A549 (cell line): ENCODE data around the gene TRIM72.

Experiments
- BHLHE40 ChIP-seq: IDR thresholded peaks from 2 replicates; pipeline ENCODE4 v1.6.1; 2012; ENCODE audit warnings: low read depth, low read length, inconsistent platforms
- CHD4 ChIP-seq: fragments of 200-600 bp; sonication (generic); IDR thresholded peaks from 2 replicates; pipeline ENCODE4 v1.6.1; 2016; ENCODE audit warnings: antibody characterized with exemption, mild to moderate bottlenecking, borderline replicate concordance
- ESRRA ChIP-seq: fragments of 150-350 bp; IDR thresholded peaks from 2 replicates; pipeline ENCODE4 v1.6.1; 2014; ENCODE audit warnings: mild to moderate bottlenecking, low read length, borderline replicate concordance
- FOSL2 ChIP-seq, 2 experiments: fragments of 450-650 bp in 1 of 2; fragments of >200 bp in 1 of 2; sonication (Bioruptor Twin) in 1 of 2; formaldehyde crosslinking; IDR thresholded peaks; 2 replicates each; pipeline versions ENCODE4 v1.5.0 to v1.6.1; 2016 to 2020; ENCODE audit warnings: mild to moderate bottlenecking in 1 of 2, moderate library complexity in 1 of 2
- JUN ChIP-seq, 2 experiments: fragments of >200 bp; sonication (Bioruptor Twin); formaldehyde crosslinking; IDR thresholded peaks; 2 replicates in 1 of 2; 3 replicates in 1 of 2; pipeline ENCODE4 v1.6.1; 2016 to 2017
- KDM1A ChIP-seq: fragments of 200-600 bp; sonication (generic); IDR thresholded peaks from 2 replicates; pipeline ENCODE4 v1.6.1; 2016; ENCODE audit warnings: low read depth, mild to moderate bottlenecking
- MYC ChIP-seq: IDR thresholded peaks from 2 replicates; pipeline ENCODE4 v1.6.1; 2012; ENCODE audit warnings: mild to moderate bottlenecking, inconsistent platforms, low read length, improper control_type of control experiment, borderline replicate concordance
- POLR2A ChIP-seq: IDR thresholded peaks from 2 replicates; pipeline ENCODE4 v1.6.1; 2012; ENCODE audit warnings: mild to moderate bottlenecking, low read length
- RAD21 ChIP-seq, 2 experiments: fragments of >200 bp in 1 of 2; sonication (Bioruptor Twin) in 1 of 2; formaldehyde crosslinking in 1 of 2; IDR thresholded peaks in 1 of 2; conservative IDR thresholded peaks in 1 of 2; 2 replicates in 1 of 2; 3 replicates in 1 of 2; pipeline ENCODE4 v1.6.1; 2012 to 2018; ENCODE audit warnings: inconsistent platforms in 1 of 2
- ZNF302 ChIP-seq: fragments of 250-450 bp; sonication (Bioruptor Pico); IDR thresholded peaks from 2 replicates; pipeline ENCODE4 v1.9.0; 2021; ENCODE audit warnings: inconsistent platforms, mild to moderate bottlenecking, moderate library complexity
- TF ChIP-seq, protein P1 (sequence below): fragments of >200 bp; sonication (Bioruptor Twin); formaldehyde crosslinking; IDR thresholded peaks from 3 replicates; pipeline ENCODE4 v1.5.1; 2016
- TF ChIP-seq, protein P2 (sequence below): fragments of 450-650 bp; IDR thresholded peaks from 2 replicates; pipeline ENCODE4 v1.6.1; 2014; ENCODE audit warnings: antibody characterized with exemption
- TF ChIP-seq, protein P3 (sequence below): IDR thresholded peaks from 2 replicates; pipeline ENCODE4 v1.6.1; 2012

DNA sequence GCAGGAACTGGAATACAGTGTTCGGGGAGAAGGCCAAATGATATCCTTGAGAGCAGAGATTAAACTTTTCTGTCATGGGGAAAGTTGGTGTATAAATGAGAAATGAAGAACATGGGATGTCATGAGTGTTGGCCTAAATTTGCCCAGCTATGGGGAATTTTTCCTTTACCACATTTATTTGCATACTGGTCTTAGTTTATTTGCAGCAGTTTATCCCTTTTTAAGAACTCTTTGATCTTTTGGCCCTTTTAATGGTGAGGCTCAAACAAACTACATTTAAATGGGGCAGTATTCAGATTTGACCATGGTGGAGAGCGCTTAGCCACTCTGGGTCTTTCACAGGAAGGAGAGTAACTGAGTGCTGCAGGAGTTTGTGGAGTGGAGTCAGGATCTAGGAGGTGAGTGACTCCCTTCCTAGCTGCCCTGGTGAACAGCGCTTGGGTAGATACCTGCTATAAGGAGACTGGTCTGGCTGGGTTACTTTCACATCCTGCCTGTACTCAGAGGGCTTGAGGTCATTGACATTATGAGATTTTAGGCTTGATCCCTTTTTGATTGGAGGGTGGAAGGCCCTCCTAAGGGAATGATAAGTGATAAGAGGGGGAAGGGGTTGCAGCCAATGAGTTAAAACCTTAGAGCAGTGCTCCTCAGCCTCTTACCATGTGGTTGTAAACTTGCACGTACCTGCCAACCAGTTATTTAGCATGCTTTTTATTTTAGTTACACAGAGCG is 22.1 kb upstream of the TRIM72 start:
- TF ChIP-seq, protein P1, sequence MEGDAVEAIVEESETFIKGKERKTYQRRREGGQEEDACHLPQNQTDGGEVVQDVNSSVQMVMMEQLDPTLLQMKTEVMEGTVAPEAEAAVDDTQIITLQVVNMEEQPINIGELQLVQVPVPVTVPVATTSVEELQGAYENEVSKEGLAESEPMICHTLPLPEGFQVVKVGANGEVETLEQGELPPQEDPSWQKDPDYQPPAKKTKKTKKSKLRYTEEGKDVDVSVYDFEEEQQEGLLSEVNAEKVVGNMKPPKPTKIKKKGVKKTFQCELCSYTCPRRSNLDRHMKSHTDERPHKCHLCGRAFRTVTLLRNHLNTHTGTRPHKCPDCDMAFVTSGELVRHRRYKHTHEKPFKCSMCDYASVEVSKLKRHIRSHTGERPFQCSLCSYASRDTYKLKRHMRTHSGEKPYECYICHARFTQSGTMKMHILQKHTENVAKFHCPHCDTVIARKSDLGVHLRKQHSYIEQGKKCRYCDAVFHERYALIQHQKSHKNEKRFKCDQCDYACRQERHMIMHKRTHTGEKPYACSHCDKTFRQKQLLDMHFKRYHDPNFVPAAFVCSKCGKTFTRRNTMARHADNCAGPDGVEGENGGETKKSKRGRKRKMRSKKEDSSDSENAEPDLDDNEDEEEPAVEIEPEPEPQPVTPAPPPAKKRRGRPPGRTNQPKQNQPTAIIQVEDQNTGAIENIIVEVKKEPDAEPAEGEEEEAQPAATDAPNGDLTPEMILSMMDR = no peak
- TF ChIP-seq FOSL2 (IDR thresholded peaks at IDR 0.05) = no peak
- TF ChIP-seq FOSL2 (CRISPR knock-in tag; IDR thresholded peaks at IDR 0.05) = no peak
- TF ChIP-seq MYC = no peak
- TF ChIP-seq, protein P2, sequence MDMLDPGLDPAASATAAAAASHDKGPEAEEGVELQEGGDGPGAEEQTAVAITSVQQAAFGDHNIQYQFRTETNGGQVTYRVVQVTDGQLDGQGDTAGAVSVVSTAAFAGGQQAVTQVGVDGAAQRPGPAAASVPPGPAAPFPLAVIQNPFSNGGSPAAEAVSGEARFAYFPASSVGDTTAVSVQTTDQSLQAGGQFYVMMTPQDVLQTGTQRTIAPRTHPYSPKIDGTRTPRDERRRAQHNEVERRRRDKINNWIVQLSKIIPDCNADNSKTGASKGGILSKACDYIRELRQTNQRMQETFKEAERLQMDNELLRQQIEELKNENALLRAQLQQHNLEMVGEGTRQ = no peak
- no peak for TF ChIP-seq ESRRA
- no peak for TF ChIP-seq JUN (IDR thresholded peaks at IDR 0.05)
- TF ChIP-seq BHLHE40 = no peak
- no peak for TF ChIP-seq POLR2A
- TF ChIP-seq RAD21 (conservative IDR thresholded peaks at IDR 0.05 in 1 of 2, IDR thresholded peaks at IDR 0.05 in 1 of 2) = no peak
- TF ChIP-seq KDM1A = no peak
- no peak for TF ChIP-seq CHD4
- no peak for TF ChIP-seq ZNF302 (CRISPR knock-in tag)
- TF ChIP-seq, protein P3, sequence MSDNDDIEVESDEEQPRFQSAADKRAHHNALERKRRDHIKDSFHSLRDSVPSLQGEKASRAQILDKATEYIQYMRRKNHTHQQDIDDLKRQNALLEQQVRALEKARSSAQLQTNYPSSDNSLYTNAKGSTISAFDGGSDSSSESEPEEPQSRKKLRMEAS = no peak
